Activated CD8-positive, alpha-beta memory T cell treated with anti-CD3 and anti-CD28 coated beads for 36 hours (primary cell): ENCODE measurements around the gene SETD3. TPM values are rescaled to one million over a fixed set of nuclear protein-coding genes. Genes with fewer than 3 reads are reported as not detected.

Source experiments
- CTCF ChIA-PET: fragments of 350-600 bp; sonication (Branson Sonifier 250); formaldehyde crosslinking; loops from one replicate; lab custom pipeline; 2021; ENCODE audit warnings: antibody characterized with exemption; lab: Charles Lee
- POLR2A ChIA-PET: fragments of 350-600 bp; sonication (Branson Sonifier 250); formaldehyde crosslinking; loops from one replicate; lab custom pipeline; 2021; ENCODE audit warnings: antibody characterized with exemption; lab: Charles Lee
- total RNA-seq, 2 experiments: library from RNA; stranded (reverse); gene quantifications; one replicate each; pipeline ENCODE4 v1.2.3, GENCODE V29; 2021

The SETD3 gene
- total RNA-seq, 2 experiments from 2014 or later, result 59.3 to 60.1 TPM

DNA sequence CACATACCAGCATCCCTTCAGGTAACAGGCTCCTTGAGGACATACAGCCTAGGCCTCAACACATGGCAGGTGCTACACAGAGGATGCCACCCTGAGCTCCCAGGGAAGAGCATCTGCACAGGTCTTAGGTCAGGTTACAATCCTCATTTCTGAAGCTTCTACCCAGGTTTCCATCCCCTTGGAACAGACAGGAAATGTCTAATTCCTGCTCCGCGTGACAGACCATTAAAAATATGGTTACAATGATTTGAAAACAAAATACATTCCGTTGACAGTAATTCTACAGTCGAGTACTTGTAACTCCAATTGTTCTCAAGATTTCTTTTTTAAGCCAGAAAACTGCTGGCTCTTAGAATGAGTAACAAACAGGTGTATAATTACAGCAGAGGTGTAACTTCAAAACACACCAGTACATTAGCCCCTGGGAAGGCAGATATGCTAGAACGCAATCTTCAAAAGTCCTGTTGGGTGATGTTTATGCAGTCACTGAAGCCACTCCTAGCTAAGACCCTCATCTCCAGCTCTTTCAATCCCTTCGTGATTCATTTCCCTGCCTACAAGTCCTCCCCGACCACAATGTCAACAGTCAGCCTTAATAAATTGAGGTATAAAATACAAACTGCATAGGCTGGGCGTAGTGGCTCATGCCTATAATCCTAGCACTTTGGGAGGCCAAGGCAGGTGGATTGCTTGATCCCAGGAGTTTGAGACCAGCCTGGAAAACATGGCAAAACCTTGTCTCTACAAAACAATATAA is 11.6 kb downstream of the SETD3 start:
- ChIA-PET POLR2A (no interaction called here), CTCF (no interaction called here)

DNA sequence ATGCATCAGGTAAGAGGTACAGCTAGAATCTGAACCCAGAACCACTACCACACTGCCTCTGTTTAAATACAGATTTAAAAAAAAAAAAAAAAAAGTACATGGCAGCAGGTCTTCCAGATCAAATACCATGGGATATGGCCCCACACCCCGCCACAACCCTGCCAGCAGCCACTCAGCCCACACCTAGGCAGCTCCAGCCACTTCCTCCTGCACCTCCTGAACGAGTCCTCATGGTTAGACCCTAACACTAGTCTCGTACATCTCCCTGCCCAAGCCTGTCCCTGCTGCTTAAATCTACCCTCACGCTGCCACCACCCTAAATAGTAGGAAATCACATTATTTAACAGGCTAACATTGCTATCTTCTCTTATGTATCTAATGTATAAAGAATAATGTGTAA is 12.6 kb downstream of the SETD3 start:
- ChIA-PET CTCF (no interaction called here), POLR2A (interaction anchor here (0.7 kb wide), 2 partner anchors 61 to 462 kb away, joined by 5 to 6 read pairs; no protein-coding TSS in a partner anchor)

DNA sequence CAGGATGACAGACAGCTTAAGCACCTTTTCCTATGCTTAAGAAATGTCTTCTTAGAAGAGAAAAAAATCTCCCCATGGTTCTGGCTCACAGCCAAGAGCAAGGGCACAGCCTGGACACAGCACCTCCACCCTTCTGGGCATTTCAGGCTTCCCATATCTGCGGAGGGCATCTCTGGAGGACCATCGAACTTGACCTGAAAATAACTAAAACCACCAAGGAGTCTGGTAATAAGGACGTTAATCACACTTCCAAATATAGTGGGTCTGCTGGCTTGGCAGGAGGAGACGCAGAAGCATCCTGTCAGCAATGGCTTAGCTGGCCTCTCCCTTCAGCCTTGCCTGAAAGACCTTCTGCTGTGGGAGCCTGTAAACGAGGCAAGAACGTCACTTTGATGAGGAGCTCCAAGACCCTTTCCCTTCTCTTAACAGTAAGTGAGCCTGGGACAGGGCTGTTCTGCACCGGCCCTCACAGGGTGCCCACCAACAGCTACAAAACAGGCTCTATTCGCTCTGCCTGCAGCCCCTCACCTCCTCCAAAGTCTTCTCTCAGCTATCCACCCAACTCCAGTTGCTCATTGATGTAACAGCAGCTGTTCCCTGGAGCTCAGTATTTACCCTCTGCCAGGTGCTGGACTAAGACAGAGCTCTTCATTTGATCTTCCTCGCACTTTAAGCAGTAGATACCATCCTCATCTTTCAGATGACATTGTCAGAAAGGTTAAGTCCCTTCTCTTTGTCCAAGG is 13.2 kb downstream of the SETD3 start:
- CTCF ChIA-PET, result no interaction called here
- POLR2A ChIA-PET, result interaction anchor here (0.6 to 0.7 kb wide), 2 partner anchors 62 to 193 kb away, joined by 5 to 19 read pairs; no protein-coding TSS in a partner anchor

DNA sequence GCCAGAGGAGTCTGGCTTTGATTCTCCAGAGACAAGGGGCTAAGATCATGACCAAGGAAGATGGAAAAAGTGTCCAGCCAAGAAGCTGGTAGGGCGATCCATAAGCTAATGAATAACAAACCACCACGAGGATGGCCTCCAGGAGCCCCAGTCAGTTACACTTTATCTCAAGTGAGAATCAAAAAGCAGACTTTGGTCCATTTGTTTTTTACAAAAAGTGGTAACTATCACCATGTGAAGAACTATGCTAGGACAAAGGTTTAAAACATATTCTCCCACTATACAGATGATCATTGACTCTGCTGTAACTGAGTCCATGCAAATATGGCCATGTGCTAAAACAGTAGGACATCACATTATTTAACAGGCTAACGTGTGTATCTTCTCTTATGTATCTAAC is 13.9 kb downstream of the SETD3 start:
- POLR2A ChIA-PET, result no interaction called here
- CTCF ChIA-PET, result interaction anchor here (0.9 kb wide), 1 partner anchor 78 kb away, joined by 3 read pairs; no protein-coding TSS in a partner anchor

DNA sequence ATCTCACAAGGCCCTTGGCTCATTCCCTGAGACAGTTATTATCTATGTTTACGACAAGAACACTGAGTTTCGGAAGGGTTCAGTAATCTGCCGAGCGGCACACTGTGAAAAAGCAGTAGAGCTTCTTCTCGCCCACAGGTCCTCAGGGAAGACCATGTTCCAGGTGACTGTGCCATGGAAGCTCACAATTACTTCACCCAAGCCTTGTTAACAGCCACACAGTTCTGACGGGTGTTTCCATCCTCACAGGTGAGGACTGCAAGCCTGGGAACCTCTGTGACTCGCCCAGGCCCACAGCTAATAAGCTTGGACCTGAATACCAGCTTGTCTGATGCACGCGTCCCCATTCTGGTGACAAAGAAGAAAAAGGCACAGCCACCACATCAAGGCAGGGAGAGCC is 15.4 kb downstream of the SETD3 start:
- POLR2A ChIA-PET, result no interaction called here

DNA sequence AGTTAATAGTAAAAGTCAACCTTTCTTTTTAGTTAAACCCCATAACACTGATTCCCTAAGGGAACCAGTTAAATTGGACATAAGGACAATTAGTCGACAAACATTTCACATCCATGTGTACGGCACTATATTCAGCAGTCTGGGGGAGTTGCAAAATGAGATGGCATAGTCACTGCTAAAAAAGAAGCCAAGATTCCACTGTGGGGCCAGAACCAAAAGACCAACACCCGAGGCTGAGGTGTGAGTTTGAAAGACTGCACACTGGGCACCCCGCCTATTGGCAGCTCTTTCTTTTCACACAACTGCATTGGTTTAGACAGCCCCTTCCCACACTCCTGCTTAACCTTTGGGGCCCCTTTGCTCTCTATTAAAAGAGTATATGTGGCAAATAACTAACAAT is 16.7 kb downstream of the SETD3 start:
- ChIA-PET CTCF (no interaction called here), POLR2A (no interaction called here)

More for the DNA sequence above, 15.4 kb downstream of the SETD3 start:
- CTCF ChIA-PET, result no interaction called here

DNA sequence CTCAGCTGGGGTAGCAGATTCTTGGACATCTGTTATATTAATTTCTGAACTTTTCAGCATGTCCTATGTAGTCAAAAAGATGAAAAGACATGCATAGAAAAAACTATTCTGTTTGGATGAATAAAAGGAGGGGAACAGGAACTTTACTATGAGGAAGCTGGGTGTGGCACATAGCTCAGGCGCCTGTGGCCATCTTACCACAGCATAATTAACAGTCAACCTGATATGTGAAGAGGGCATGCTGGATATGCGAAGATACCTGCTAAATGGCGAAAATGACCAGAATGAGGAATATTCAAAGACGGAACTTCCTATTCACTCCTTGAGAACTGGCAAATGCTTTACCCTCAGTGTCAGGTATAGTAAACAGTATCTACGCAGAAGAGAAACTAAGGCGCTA is 18.4 kb downstream of the SETD3 start:
- ChIA-PET CTCF (no interaction called here), POLR2A (no interaction called here)

DNA sequence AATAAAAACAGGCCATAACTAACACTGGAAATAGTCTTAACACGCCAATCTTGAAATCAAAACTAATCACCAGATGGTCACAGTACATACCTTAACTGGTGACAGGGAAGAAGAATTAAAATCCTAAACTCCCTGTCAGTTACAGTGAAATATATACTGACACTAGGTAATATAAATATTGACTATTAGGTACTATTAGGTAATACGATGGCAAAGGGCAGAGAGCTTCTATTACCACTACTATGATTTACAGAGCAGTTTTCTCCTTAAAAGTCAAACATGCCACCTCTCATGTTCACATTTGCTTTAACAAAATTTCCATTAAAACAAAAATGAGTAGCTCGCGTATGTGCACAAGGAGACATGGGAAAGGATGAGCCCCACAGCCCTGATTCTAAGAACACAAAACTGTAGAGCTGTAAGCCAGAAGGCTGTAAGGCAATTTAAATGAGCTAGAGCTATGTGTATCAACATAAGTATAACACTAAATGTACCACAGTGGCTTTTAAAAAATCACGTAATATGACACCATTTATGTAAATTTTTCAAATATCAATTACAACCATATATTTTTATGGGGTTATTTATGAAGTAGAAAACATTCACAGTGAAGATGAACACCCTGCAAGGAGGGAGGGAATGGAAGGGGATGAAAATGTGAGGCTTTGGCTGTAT is 19.1 kb downstream of the SETD3 start:
- POLR2A ChIA-PET, result no interaction called here

DNA sequence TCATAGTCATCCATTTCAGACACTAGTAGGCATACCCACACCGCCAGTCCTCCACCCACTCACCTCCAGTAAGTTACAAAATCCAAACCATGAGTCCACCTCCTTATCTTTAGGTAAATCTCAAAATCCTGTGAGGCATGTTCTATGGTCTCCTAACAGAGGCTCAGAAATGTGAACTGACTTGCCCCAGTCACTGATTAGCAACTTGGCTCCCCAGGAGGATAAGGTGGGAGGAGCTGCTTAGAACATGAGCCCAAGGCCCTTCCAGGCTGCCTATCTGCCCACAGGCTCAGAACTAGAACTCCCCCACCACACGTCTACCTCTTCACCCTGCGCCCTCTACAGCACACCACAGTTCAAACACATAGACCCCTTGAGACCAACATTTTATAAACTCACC is 19.9 kb downstream of the SETD3 start:
- POLR2A ChIA-PET, result no interaction called here
- CTCF ChIA-PET, result no interaction called here

More for the DNA sequence above, 19.1 kb downstream of the SETD3 start:
- CTCF ChIA-PET, result no interaction called here

DNA sequence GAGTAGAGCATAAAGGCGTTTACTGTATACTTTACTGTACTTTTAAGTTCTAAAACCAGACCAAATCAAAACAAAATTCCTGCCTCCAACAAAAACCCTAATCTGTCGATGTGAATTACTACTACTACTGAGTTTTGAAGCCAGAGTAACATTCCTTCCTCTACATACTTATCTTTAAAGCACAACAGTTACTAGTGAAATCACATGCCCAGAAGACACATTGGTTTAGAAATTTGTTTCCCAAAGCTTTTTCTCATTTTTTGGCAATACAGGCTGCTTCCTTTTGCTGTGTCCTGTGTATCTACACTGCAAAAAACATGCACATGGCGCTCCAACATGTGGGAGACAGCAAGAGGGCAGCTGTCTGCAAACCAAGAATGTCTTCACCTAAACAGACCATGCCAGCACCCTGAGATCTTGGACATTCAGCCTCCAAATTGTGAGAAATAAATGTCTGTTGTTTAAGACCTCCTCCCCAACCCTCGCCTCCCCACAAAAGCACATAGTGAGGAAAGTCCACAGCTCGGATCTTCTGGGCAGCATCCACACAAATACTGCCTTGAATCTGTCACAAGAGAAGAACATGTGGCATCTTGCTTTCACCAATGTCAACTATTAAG is 21.1 kb downstream of the SETD3 start:
- ChIA-PET POLR2A (no interaction called here), CTCF (no interaction called here)

DNA sequence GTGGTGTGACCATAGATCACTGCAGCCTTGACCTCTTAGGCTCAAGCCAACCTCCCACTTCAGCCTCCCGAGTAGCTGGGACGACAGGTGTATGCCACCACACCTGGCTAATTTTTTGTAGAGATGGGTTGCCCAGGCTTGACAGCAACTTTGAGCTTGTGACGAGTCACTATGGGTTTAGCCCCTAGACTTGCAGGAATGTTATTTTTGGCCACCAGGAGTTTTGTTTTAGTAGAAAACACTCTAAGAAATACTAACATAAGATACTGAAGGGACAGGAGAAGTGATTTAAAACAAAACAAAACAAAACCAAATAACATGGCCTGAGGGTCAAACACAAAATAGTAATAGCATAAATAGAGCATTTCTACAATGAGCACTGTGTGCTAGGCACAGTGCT is 26.4 kb downstream of the SETD3 start:
- ChIA-PET CTCF (no interaction called here), POLR2A (no interaction called here)

DNA sequence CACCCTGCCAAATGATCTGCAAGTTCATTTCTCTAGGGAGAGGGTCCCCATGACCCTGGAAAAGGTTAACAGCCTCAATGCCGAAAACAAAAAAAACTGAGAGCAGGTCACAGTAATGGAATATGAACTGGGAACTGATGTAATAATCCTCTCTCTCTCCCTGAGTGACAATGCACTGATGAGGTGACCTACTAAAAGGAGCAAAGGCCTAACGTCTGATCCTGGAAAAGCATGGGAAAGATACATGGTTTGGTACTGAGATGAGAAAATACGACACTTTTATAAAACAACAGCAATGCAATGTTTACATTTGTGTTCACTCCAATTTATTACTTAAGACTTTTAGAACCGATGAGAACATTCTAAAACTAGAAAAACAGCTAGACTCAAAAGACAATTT is 27.7 kb downstream of the SETD3 start:
- ChIA-PET CTCF (no interaction called here), POLR2A (no interaction called here)

DNA sequence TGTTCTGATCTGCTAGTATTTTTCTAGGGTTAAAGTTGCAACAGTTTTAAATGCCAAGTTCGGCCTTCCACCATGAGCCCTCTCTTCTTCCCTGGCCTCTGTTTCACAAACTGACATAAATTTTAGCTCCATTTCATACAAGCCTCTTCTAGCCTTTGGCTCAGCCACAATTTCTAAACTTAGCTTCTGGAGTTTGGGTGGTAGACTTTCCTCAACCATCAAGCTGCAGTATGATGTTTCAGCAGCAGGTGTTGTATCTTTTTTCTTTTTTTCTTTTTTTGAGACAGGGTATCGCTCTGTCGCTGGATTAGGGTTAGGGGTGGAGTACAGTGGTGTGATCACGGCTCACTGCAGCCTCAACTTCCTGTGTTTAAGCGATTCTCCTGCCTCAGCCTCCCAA is 29.4 kb downstream of the SETD3 start:
- ChIA-PET POLR2A (no interaction called here), CTCF (interaction anchor here (0.8 kb wide), 1 partner anchor 177 kb away, joined by 3 read pairs; no protein-coding TSS in a partner anchor)

DNA sequence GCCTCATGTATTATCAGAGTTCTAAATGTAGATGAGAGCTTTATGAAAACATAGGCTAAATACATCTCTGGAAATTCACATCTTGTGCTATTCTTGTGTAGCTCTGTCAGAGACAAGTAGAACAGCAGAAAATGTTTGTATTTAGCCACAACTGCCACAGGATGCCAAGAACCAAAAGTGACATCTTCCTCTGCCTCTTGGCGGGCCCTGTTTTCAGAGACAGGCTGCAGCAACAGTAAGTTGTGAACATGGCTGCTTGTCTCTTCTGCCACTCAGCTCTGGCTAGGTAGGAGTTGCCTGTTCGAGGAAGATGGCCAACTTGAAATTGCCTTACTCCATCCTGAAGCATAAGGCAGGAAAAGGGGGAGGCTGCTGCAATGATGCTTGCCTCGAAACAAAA is 30.4 kb downstream of the SETD3 start:
- ChIA-PET CTCF (interaction anchor here (0.8 kb wide), 1 partner anchor 178 kb away, joined by 3 read pairs; no protein-coding TSS in a partner anchor), POLR2A (no interaction called here)

DNA sequence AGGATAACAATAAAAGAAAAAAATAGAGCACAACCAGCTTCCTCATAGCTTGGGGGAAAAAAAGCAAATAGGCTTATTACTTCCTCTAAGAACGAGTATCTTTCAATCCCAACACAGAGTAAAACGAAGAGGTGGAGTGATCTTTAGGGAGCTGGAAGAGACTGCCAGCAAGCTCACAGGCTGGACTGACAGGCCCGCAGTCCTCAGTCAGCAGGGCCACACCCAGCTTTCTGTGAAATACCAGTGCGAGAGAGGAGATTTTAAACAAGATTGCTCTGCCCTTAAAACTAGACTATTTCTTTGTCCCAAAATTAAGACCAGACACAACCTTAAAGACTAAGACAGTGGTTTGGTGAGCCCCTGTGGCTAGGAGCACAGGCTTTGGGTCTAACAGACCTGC is 32.9 kb downstream of the SETD3 start:
- ChIA-PET CTCF (no interaction called here), POLR2A (no interaction called here)

DNA sequence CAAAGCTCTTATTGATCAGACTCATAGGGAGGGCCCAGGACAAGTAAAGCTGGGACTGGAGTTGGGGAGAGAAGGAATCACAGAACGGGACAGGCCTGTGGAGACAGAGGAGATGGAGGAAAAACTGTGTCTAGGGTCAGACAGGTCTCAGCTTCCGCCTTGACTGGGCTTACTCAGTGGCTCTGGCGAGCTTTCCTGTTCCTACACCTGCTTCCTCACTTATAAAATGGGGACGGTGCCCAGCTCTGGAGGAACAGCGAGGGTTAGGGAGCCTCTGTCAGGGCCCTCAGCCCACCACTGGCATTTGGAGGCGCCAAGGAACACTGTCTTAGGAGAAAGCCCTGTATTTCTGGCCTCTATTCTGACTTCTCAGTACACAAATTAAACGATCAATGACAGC is 34.7 kb downstream of the SETD3 start:
- ChIA-PET CTCF (interaction anchor here (0.6 kb wide), 1 partner anchor 184 kb away, joined by 3 read pairs; no protein-coding TSS in a partner anchor), POLR2A (no interaction called here)

DNA sequence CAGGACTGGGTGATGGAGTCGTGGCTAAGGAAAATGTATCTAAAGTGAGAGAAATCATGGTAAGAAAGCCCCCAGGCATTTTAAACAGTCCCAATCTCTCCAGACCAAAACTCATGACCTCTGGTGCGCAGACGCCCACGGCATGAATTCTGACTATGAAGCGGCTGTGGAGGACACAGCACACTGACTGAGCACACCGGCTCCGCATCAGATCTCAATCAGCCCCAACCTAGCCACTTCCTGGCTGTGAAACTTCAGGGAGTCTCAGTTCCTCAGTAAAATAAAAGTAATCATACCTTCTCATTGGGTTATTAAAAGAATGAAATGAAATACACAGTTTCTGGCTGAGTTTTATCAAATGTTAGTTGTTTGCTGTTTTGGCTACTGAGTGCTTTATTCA is 38.7 kb downstream of the SETD3 start:
- ChIA-PET POLR2A (interaction anchor here (0.5 kb wide), 1 partner anchor 154 kb away, joined by 3 read pairs; no protein-coding TSS in a partner anchor), CTCF (no interaction called here)

DNA sequence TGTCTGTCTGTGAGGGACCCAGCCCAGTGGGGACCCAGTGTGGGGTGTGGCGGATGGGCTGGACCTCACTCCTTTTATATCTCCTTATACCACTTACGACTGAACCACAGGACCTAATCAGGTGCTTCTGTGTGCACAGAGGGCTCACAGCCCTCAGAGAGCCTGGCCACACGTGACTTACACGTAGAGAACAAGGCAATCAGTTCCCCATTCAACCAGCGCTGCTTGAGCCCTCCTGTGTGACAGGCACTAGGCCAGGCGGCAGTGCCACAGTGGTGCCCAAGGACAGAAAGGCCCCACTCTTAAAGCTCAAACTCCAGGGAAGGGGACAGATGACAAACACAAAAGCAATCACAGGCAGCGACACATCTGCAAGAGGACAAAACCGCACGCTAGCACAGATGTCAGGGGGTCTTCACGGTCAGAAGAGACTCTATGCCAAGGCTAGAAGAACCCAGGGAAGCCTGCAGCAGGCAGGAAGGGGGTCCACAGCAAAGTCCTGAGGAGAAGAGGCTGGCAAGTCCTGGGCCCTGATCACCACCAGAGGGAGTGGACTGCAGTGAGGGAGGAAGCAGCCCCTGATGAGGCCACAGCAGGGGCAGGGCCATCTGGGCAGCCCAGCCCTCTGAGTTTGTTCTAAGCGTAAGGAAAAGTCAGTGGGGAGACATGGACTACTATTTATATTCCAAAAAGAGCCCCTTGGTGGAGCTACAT is 39.3 kb downstream of the SETD3 start:
- POLR2A ChIA-PET, result interaction anchor here (0.5 kb wide), 1 partner anchor 154 kb away, joined by 3 read pairs; no protein-coding TSS in a partner anchor
- CTCF ChIA-PET, result no interaction called here

DNA sequence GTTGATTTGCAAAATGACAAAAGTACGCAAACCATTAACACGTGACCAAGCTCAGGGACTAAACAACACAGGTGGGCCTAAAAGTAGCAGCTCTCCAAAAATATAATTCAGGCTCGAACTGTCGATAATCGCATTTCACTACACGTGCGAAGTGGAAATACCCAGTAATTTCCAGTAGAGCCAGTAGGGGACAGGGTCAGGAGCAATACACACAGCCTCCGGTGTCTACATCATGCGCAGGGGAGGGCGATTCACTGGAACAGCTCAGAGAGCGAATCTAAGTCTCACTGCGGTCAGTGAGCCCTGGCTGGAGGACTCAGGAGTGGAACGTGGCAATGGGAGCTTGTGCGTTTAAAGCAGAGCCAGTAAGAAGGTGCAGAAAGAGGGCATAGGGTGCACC is 40.4 kb downstream of the SETD3 start:
- CTCF ChIA-PET, result no interaction called here
- POLR2A ChIA-PET, result no interaction called here
